GM12878 (cell line): Measurements from ENCODE around the gene TET3.

ENCODE experiments used
- CREB1 ChIP-seq: IDR thresholded peaks from 2 replicates; pipeline ENCODE4 v1.6.1; 2012; ENCODE audit warnings: low read depth, mild to moderate bottlenecking, inconsistent platforms
- CTCF ChIP-seq, 3 experiments: IDR thresholded peaks in 2 of 3; conservative IDR thresholded peaks in 1 of 3; 2 replicates each; pipeline ENCODE4 v1.5.1; 2011; ENCODE audit warnings: low read depth in 3 of 3, low read length in 3 of 3, mild to moderate bottlenecking in 3 of 3, control low read depth in 2 of 3, moderate library complexity in 2 of 3, inconsistent platforms in 1 of 3, mixed read lengths in 1 of 3; ENCODE audit not compliant: control insufficient read depth in 2 of 3, insufficient read depth in 1 of 3; ENCODE audit errors: extremely low read depth in 1 of 3
- E2F4 ChIP-seq: IDR thresholded peaks from 2 replicates; pipeline ENCODE4 v1.6.1; 2012; ENCODE audit warnings: low read depth, low read length, improper control_type of control experiment
- FOS ChIP-seq: IDR thresholded peaks from 3 replicates; pipeline ENCODE4 v1.6.1; 2011; ENCODE audit warnings: borderline replicate concordance; ENCODE audit not compliant: insufficient read length; ENCODE audit errors: extremely low read depth
- GATAD2B ChIP-seq: fragments of 450-650 bp; conservative IDR thresholded peaks from 2 replicates; pipeline ENCODE4 v1.6.1; 2017; ENCODE audit warnings: low read depth, mild to moderate bottlenecking, moderate library complexity
- KAT2A ChIP-seq: conservative IDR thresholded peaks from 2 replicates; pipeline ENCODE4 v1.6.1; 2011; ENCODE audit warnings: low read depth, low read length; ENCODE audit not compliant: control insufficient read depth
- MXI1 ChIP-seq: fragments of 150-350 bp; IDR thresholded peaks from 2 replicates; pipeline ENCODE4 v1.6.1; 2011; ENCODE audit warnings: low read depth, mild to moderate bottlenecking, inconsistent platforms, low read length, improper control_type of control experiment
- POU2F2 ChIP-seq: IDR thresholded peaks from 3 replicates; pipeline ENCODE4 v1.6.1; 2011; ENCODE audit warnings: low read depth, mild to moderate bottlenecking, low read length, borderline replicate concordance
- SPI1 ChIP-seq: IDR thresholded peaks from 2 replicates; pipeline ENCODE4 v1.6.1; 2011; ENCODE audit warnings: low read depth, mild to moderate bottlenecking, low read length, moderate library complexity, borderline replicate concordance; ENCODE audit not compliant: insufficient read depth
- TCF12 ChIP-seq: IDR thresholded peaks from 2 replicates; pipeline ENCODE4 v1.6.1; 2011; ENCODE audit warnings: low read depth, mild to moderate bottlenecking, low read length
- TF ChIP-seq, protein P1 (sequence below): IDR thresholded peaks from 2 replicates; pipeline ENCODE4 v1.6.1; 2011; ENCODE audit warnings: low read depth, low read length, improper control_type of control experiment, borderline replicate concordance

GRCh38 chr2:73986085-73986681 lies 1.5 kb downstream of the TET3 start:
- TF ChIP-seq FOS (no peak), E2F4 (no peak), TCF12 (no peak), POU2F2 (no peak), KAT2A (no peak), CTCF (IDR thresholded peaks at IDR 0.05 in 2 of 3, conservative IDR thresholded peaks at IDR 0.05 in 1 of 3; ENCODE audit: control insufficient read depth in 2 of 3, extremely low read depth in 1 of 3, insufficient read depth in 1 of 3, low read depth in 3 of 3, low read length in 3 of 3) (no peak), MXI1 (no peak), CREB1 (no peak), SPI1 (no peak), GATAD2B (no peak)
- TF ChIP-seq, protein P1, sequence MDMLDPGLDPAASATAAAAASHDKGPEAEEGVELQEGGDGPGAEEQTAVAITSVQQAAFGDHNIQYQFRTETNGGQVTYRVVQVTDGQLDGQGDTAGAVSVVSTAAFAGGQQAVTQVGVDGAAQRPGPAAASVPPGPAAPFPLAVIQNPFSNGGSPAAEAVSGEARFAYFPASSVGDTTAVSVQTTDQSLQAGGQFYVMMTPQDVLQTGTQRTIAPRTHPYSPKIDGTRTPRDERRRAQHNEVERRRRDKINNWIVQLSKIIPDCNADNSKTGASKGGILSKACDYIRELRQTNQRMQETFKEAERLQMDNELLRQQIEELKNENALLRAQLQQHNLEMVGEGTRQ: no peak
